SK-N-SH treated with all-trans-retinoic acid at 6 μM for 48 hours (cell line): ENCODE measurements around the gene ZDHHC5.

Source experiments
- ATAC-seq: fragments of 200-7000 bp; cut with Tn5 transposase; 3 replicates; pipeline ENCODE4 v1.9.1; 2020; ENCODE audit warnings: mild to moderate bottlenecking, moderate library complexity
- BACH2 ChIP-seq: fragments of 250-450 bp; sonication (Bioruptor Pico); IDR thresholded peaks from 2 replicates; pipeline ENCODE4 v1.9.0; 2021; ENCODE audit warnings: mild to moderate bottlenecking, borderline replicate concordance
- ESRRG ChIP-seq: fragments of 250-450 bp; sonication (Bioruptor Pico); IDR thresholded peaks from 2 replicates; pipeline ENCODE4 v1.6.1; 2021; ENCODE audit warnings: mild to moderate bottlenecking
- GLIS3 ChIP-seq: fragments of 250-450 bp; sonication (Bioruptor Pico); IDR thresholded peaks from 2 replicates; pipeline ENCODE4 v1.5.0; 2020; ENCODE audit warnings: mild to moderate bottlenecking, moderate library complexity
- PPARA ChIP-seq: fragments of 250-450 bp; sonication (Bioruptor Pico); IDR thresholded peaks from 2 replicates; pipeline ENCODE4 v1.5.0; 2020; ENCODE audit warnings: mild to moderate bottlenecking, borderline replicate concordance
- SNAI2 ChIP-seq: fragments of 250-450 bp; sonication (Bioruptor Pico); IDR thresholded peaks from 2 replicates; pipeline ENCODE4 v1.5.0; 2020; ENCODE audit warnings: mild to moderate bottlenecking, moderate library complexity
- TCF4 ChIP-seq: fragments of 250-450 bp; sonication (Bioruptor Pico); IDR thresholded peaks from 2 replicates; pipeline ENCODE4 v1.8.0; 2021; ENCODE audit warnings: mild to moderate bottlenecking, moderate library complexity, borderline replicate concordance
- ZC3H10 ChIP-seq: fragments of 250-450 bp; sonication (Bioruptor Pico); IDR thresholded peaks from 2 replicates; pipeline ENCODE4 v1.5.1; 2021; ENCODE audit warnings: mild to moderate bottlenecking, moderate library complexity
- ZNF70 ChIP-seq: fragments of 450-650 bp; formaldehyde crosslinking; IDR thresholded peaks from 2 replicates; pipeline ENCODE4 v1.5.0; 2020; ENCODE audit warnings: mild to moderate bottlenecking, moderate library complexity
- ZNF8 ChIP-seq: fragments of 450-650 bp; formaldehyde crosslinking; IDR thresholded peaks from 2 replicates; pipeline ENCODE4 v1.5.0; 2020; ENCODE audit warnings: mild to moderate bottlenecking, moderate library complexity
- TF ChIP-seq, protein P1 (sequence below): fragments of 250-450 bp; sonication (Bioruptor Pico); IDR thresholded peaks from 2 replicates; pipeline ENCODE4 v1.8.0; 2020; ENCODE audit warnings: mild to moderate bottlenecking, moderate library complexity, borderline replicate concordance
- TF ChIP-seq, protein P2 (sequence below): fragments of 250-450 bp; sonication (Bioruptor Pico); IDR thresholded peaks from 2 replicates; pipeline ENCODE4 v1.5.1; 2020; ENCODE audit warnings: low read depth, mild to moderate bottlenecking, moderate library complexity
- TF ChIP-seq, protein P3 (sequence below): fragments of 250-450 bp; sonication (Bioruptor Pico); IDR thresholded peaks from 2 replicates; pipeline ENCODE4 v1.5.1; 2021; ENCODE audit warnings: mild to moderate bottlenecking, moderate library complexity
- TF ChIP-seq, protein P4 (sequence below): fragments of 250-450 bp; sonication (Bioruptor Pico); IDR thresholded peaks from 2 replicates; pipeline ENCODE4 v1.5.0; 2020; ENCODE audit warnings: mild to moderate bottlenecking, moderate library complexity
- TF ChIP-seq, protein P5 (sequence below): fragments of 250-450 bp; sonication (Bioruptor Pico); IDR thresholded peaks from 2 replicates; pipeline ENCODE4 v1.8.0; 2021; ENCODE audit warnings: low read depth, mild to moderate bottlenecking, moderate library complexity, borderline replicate concordance

ZDHHC5 gene

DNA sequence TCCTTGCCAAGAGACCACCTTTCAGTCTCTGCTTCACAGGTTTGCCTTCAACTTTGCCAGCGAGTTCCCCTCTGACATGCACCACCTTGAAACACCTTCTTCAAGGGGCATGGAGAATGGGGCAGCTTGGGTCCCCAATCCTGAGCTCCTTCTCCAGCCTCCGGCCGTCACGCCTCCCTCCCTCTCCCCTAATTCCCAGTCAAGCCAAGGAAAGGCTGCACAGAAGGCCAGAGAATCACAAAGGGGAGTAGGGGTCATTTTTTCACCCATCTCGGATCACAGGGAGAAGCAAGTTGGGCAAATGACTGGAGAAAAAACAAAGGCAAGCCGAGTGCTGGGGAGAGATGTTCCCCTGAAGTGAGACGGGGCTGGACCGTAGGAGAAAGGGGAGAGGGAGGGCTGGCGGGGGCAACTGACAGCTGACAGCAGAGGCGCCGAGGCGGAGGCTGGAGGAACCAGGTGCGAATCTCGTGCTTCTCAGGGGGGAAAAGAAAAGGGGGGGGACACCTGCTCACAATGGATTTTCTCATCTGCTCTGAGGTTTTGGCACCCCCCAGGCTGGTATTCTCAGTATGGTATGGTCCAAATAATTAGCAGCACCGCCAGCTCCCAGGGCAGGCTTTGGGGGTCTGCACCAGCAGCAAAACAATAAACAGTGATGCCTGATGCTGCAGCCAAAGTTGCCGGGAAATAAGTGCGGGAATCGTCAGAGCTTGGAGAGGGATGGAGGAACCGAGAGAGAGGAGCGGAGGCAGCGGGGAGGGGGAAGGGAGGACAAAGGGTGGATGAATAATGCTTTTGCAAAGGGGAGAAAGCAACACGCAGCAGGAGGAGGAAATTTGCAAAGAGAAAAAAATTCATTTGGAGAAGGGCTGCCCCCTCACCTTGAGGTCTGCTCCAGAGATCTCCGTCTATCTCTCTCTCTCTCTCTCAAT is 18.8 kb upstream of the ZDHHC5 start:
- ATAC-seq = peak; percentile 18
- TF ChIP-seq, protein P1, sequence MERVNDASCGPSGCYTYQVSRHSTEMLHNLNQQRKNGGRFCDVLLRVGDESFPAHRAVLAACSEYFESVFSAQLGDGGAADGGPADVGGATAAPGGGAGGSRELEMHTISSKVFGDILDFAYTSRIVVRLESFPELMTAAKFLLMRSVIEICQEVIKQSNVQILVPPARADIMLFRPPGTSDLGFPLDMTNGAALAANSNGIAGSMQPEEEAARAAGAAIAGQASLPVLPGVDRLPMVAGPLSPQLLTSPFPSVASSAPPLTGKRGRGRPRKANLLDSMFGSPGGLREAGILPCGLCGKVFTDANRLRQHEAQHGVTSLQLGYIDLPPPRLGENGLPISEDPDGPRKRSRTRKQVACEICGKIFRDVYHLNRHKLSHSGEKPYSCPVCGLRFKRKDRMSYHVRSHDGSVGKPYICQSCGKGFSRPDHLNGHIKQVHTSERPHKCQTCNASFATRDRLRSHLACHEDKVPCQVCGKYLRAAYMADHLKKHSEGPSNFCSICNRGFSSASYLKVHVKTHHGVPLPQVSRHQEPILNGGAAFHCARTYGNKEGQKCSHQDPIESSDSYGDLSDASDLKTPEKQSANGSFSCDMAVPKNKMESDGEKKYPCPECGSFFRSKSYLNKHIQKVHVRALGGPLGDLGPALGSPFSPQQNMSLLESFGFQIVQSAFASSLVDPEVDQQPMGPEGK = peak; percentile 37; the same call in 1 of the 2 replicates
- TF ChIP-seq ZNF8 (CRISPR knock-in tag) (no peak), BACH2 (no peak), SNAI2 (CRISPR knock-in tag) (no peak), ZC3H10 (CRISPR knock-in tag) (no peak), ZNF70 (CRISPR knock-in tag) (no peak)
- TF ChIP-seq, protein P2, sequence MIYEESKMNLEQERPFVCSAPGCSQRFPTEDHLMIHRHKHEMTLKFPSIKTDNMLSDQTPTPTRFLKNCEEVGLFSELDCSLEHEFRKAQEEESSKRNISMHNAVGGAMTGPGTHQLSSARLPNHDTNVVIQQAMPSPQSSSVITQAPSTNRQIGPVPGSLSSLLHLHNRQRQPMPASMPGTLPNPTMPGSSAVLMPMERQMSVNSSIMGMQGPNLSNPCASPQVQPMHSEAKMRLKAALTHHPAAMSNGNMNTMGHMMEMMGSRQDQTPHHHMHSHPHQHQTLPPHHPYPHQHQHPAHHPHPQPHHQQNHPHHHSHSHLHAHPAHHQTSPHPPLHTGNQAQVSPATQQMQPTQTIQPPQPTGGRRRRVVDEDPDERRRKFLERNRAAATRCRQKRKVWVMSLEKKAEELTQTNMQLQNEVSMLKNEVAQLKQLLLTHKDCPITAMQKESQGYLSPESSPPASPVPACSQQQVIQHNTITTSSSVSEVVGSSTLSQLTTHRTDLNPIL = no peak
- TF ChIP-seq, protein P3, sequence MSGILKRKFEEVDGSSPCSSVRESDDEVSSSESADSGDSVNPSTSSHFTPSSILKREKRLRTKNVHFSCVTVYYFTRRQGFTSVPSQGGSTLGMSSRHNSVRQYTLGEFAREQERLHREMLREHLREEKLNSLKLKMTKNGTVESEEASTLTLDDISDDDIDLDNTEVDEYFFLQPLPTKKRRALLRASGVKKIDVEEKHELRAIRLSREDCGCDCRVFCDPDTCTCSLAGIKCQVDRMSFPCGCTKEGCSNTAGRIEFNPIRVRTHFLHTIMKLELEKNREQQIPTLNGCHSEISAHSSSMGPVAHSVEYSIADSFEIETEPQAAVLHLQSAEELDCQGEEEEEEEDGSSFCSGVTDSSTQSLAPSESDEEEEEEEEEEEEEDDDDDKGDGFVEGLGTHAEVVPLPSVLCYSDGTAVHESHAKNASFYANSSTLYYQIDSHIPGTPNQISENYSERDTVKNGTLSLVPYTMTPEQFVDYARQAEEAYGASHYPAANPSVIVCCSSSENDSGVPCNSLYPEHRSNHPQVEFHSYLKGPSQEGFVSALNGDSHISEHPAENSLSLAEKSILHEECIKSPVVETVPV = no peak
- TF ChIP-seq, protein P4, sequence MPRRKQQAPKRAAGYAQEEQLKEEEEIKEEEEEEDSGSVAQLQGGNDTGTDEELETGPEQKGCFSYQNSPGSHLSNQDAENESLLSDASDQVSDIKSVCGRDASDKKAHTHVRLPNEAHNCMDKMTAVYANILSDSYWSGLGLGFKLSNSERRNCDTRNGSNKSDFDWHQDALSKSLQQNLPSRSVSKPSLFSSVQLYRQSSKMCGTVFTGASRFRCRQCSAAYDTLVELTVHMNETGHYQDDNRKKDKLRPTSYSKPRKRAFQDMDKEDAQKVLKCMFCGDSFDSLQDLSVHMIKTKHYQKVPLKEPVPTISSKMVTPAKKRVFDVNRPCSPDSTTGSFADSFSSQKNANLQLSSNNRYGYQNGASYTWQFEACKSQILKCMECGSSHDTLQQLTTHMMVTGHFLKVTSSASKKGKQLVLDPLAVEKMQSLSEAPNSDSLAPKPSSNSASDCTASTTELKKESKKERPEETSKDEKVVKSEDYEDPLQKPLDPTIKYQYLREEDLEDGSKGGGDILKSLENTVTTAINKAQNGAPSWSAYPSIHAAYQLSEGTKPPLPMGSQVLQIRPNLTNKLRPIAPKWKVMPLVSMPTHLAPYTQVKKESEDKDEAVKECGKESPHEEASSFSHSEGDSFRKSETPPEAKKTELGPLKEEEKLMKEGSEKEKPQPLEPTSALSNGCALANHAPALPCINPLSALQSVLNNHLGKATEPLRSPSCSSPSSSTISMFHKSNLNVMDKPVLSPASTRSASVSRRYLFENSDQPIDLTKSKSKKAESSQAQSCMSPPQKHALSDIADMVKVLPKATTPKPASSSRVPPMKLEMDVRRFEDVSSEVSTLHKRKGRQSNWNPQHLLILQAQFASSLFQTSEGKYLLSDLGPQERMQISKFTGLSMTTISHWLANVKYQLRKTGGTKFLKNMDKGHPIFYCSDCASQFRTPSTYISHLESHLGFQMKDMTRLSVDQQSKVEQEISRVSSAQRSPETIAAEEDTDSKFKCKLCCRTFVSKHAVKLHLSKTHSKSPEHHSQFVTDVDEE (CRISPR knock-in tag) = no peak

DNA sequence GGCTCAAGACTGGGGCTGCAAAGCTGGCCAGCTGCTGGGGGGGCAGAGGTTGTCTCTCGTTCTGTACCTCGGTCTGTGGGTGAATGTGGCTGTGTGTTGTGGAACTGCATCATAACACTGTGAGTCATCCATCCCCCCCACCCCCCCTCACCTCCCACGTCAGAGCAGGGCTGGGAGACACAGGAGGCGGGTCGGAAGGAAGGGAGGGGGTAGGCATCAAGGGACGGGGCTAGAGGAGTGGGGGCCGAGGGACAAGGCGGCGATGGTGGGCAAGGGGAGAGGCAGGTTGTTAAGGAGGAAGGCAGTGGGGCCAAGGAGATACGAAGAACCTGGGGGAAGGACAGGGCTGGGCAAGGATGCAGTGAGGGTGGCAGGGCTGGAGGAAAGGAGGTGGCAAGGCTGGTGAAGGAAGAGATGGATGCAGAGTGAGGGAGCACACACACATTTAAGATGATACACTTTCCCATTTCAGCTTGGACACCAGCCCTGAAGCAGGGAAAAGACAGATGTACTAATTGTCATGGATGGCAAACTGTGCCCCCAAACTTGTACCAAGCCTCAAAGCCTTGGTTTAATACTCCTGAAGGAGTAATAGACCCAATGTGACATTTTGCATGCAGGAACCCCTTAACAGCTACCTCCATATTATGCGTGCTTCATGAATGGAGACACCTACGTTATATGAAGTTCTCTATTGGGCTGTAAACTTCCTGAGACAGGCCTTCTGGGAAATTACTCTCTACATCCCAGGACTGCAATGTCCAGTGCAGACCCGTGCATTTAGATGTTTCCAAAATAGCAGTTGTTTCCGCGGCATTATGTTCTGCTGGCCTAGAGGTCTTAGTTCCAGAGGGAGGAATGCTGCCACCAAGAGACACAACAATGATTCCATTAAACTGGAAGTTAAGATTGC is 17.8 kb upstream of the ZDHHC5 start, which contains the start of gene YPEL4:
Gene YPEL4, minus strand, starts transcription at position 87 of the 913 bp plus-strand sequence. CDS start 2,805 bp downstream, outside the sequence.
- no peak for TF ChIP-seq ZNF8 (CRISPR knock-in tag)
- TF ChIP-seq, protein P5, sequence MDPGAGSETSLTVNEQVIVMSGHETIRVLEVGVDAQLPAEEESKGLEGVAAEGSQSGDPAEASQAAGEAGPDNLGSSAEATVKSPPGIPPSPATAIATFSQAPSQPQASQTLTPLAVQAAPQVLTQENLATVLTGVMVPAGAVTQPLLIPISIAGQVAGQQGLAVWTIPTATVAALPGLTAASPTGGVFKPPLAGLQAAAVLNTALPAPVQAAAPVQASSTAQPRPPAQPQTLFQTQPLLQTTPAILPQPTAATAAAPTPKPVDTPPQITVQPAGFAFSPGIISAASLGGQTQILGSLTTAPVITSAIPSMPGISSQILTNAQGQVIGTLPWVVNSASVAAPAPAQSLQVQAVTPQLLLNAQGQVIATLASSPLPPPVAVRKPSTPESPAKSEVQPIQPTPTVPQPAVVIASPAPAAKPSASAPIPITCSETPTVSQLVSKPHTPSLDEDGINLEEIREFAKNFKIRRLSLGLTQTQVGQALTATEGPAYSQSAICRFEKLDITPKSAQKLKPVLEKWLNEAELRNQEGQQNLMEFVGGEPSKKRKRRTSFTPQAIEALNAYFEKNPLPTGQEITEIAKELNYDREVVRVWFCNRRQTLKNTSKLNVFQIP = no peak
- no peak for TF ChIP-seq TCF4
- no peak for TF ChIP-seq PPARA
- TF ChIP-seq, protein P4 (CRISPR knock-in tag) = no peak
- TF ChIP-seq, protein P2 = peak; percentile 60; the same call in 1 of the 2 replicates
- 0 out of 2 replicates have a peak, but pooled peaks have one; percentile 65 for TF ChIP-seq ESRRG (CRISPR knock-in tag)
- TF ChIP-seq GLIS3 (CRISPR knock-in tag) = 0 out of 2 replicates have a peak, but pooled peaks have one; percentile 81
- TF ChIP-seq, protein P3 = peak; percentile 32; the same call in 1 of the 2 replicates
- TF ChIP-seq, protein P1 = 0 out of 2 replicates have a peak, but pooled peaks have one; percentile 19
- no peak for TF ChIP-seq SNAI2 (CRISPR knock-in tag)
- peak; percentile 75 for ATAC-seq
